GM23338 (cell line): Measurements from ENCODE around the gene SESN3. TPM values are rescaled to one million over a fixed set of nuclear protein-coding genes. Genes with fewer than 3 reads are reported as not detected.

Experiments used
- ATAC-seq: fragments of 200-7000 bp; cut with Tn5 transposase; 3 replicates; pipeline ENCODE4 v1.9.1; 2020
- DNase-seq: peaks from one replicate; pipeline ENCODE4 v3.0.0-alpha.2; 2015; ENCODE audit warnings: low spot score
- H2AFZ ChIP-seq: fragments of 200-600 bp; sonication (generic); 2 replicates; pipeline ENCODE4 v1.8.0; 2016; ENCODE audit warnings: antibody characterized with exemption, mild to moderate bottlenecking, moderate library complexity
- H3F3A ChIP-seq: fragments of 200-600 bp; sonication (generic); replicated peaks from 2 replicates; pipeline ENCODE4 v1.8.0; 2017; ENCODE audit warnings: antibody characterized with exemption, mixed run types, low read depth
- H3K27ac ChIP-seq: fragments of 200-600 bp; sonication (generic); 2 replicates; pipeline ENCODE4 v1.6.1; 2016; ENCODE audit warnings: low read depth
- H3K27me3 ChIP-seq: fragments of 200-600 bp; sonication (generic); 2 replicates; pipeline ENCODE4 v1.8.0; 2016; ENCODE audit warnings: mild to moderate bottlenecking, mixed run types, moderate library complexity; ENCODE audit not compliant: insufficient read depth
- H3K36me3 ChIP-seq: fragments of 200-600 bp; sonication (generic); 2 replicates; pipeline ENCODE4 v1.8.0; 2016; ENCODE audit warnings: mild to moderate bottlenecking; ENCODE audit not compliant: insufficient read depth
- H3K4me1 ChIP-seq: fragments of 200-600 bp; sonication (generic); 2 replicates; pipeline ENCODE4 v1.8.0; 2016; ENCODE audit warnings: mild to moderate bottlenecking, moderate library complexity; ENCODE audit not compliant: insufficient read depth
- H3K4me2 ChIP-seq: fragments of 200-600 bp; sonication (generic); 2 replicates; pipeline ENCODE4 v1.7.1; 2017; ENCODE audit warnings: mixed run types
- H3K4me3 ChIP-seq: fragments of 200-600 bp; sonication (generic); 2 replicates; pipeline ENCODE4 v1.6.1; 2016; ENCODE audit warnings: mixed run types
- H3K79me2 ChIP-seq: fragments of 200-600 bp; sonication (generic); replicated peaks from 2 replicates; pipeline ENCODE4 v1.8.0; 2017; ENCODE audit warnings: mild to moderate bottlenecking; ENCODE audit not compliant: insufficient read depth
- H3K9me2 ChIP-seq: fragments of 200-600 bp; sonication (generic); 2 replicates; pipeline ENCODE4 v1.8.0; 2017; ENCODE audit not compliant: insufficient read depth
- H4K20me1 ChIP-seq: fragments of 200-600 bp; sonication (generic); replicated peaks from 2 replicates; pipeline ENCODE4 v1.8.0; 2017; ENCODE audit warnings: mild to moderate bottlenecking; ENCODE audit not compliant: insufficient read depth
- H3K27ac Mint-ChIP-seq: 2 replicates; pipeline ENCODE4 v1.8.0; 2020; ENCODE audit warnings: inconsistent platforms, mild to moderate bottlenecking, moderate library complexity, mixed read lengths
- H3K27me3 Mint-ChIP-seq: 3 replicates; pipeline ENCODE4 v1.8.0; 2022; ENCODE audit warnings: low read depth, mild to moderate bottlenecking, moderate library complexity, mixed read lengths, inconsistent platforms; ENCODE audit not compliant: insufficient read depth, poor library complexity
- H3K36me3 Mint-ChIP-seq: 3 replicates; pipeline ENCODE4 v1.8.0; 2021; ENCODE audit warnings: low read depth, mild to moderate bottlenecking, inconsistent platforms, moderate library complexity, mixed read lengths
- H3K4me1 Mint-ChIP-seq: 3 replicates; pipeline ENCODE4 v1.8.0; 2020; ENCODE audit warnings: mild to moderate bottlenecking, inconsistent platforms, mixed read lengths
- H3K4me3 Mint-ChIP-seq: 3 replicates; pipeline ENCODE4 v1.8.0; 2021; ENCODE audit warnings: moderate library complexity, mild to moderate bottlenecking, inconsistent platforms, mixed read lengths
- H3K9me3 Mint-ChIP-seq: 3 replicates; pipeline ENCODE4 v1.8.0; 2020; ENCODE audit warnings: moderate library complexity, mild to moderate bottlenecking, inconsistent platforms, mixed read lengths
- CREB1 ChIP-seq: fragments of 250-450 bp; sonication (Bioruptor Pico); IDR thresholded peaks from 2 replicates; pipeline ENCODE4 v1.5.0; 2020; ENCODE audit warnings: low read depth, mild to moderate bottlenecking, moderate library complexity
- EZH2 ChIP-seq: fragments of 200-600 bp; sonication (generic); IDR thresholded peaks from one replicate; pipeline ENCODE4 v1.8.0; 2017; ENCODE audit warnings: antibody characterized with exemption, mild to moderate bottlenecking, low read depth; ENCODE audit not compliant: unreplicated experiment
- EZH2phosphoT487 ChIP-seq: fragments of 200-600 bp; sonication (generic); IDR thresholded peaks from one replicate; pipeline ENCODE4 v1.8.1; 2018; ENCODE audit warnings: antibody characterized with exemption; ENCODE audit not compliant: unreplicated experiment
- JUNB ChIP-seq: IDR thresholded peaks from one replicate; pipeline ENCODE4 v1.6.1; 2016; ENCODE audit warnings: antibody characterized with exemption; ENCODE audit not compliant: unreplicated experiment
- NANOG ChIP-seq: IDR thresholded peaks from 2 replicates; pipeline ENCODE4 v1.6.1; 2016; ENCODE audit warnings: antibody characterized with exemption, borderline replicate concordance
- ZNF114 ChIP-seq: fragments of 250-450 bp; sonication (Bioruptor Pico); IDR thresholded peaks from 2 replicates; pipeline ENCODE4 v1.5.0; 2020; ENCODE audit warnings: mild to moderate bottlenecking, moderate library complexity
- ZNF331 ChIP-seq: fragments of 250-450 bp; sonication (Bioruptor Pico); IDR thresholded peaks from 2 replicates; pipeline ENCODE4 v1.5.0; 2020; ENCODE audit warnings: low read depth, mild to moderate bottlenecking, moderate library complexity
- polyA plus RNA-seq: library from polyadenylated mRNA; unstranded; fragments of >200 nt; fragmentation: Nextera tagmentation; extraction: Ambion mirVana; gene quantifications from 2 replicates; pipeline ENCODE4 v1.2.1, GENCODE V29; 2016
- total RNA-seq: library from RNA; depleted of rRNA; stranded (reverse); fragments of >200 nt; shearing (Covaris generic); gene quantifications from 2 replicates; pipeline ENCODE4 v1.2.3, GENCODE V29; 2014
- TF ChIP-seq, protein P1 (sequence below), 2 experiments: fragments of 200-600 bp in 1 of 2; sonication (generic) in 1 of 2; conservative IDR thresholded peaks; 2 replicates each; pipeline versions ENCODE4 v1.5.1 to v1.6.1; 2016 to 2017; ENCODE audit warnings: antibody characterized with exemption in 2 of 2, low read depth in 2 of 2, mild to moderate bottlenecking in 2 of 2, moderate library complexity in 1 of 2
- TF ChIP-seq, protein P2 (sequence below): IDR thresholded peaks from 2 replicates; pipeline ENCODE4 v1.6.1; 2016; ENCODE audit warnings: antibody characterized with exemption
- TF ChIP-seq, protein P3 (sequence below): IDR thresholded peaks from one replicate; pipeline ENCODE4 v1.6.1; 2018; ENCODE audit warnings: antibody characterized with exemption; ENCODE audit not compliant: unreplicated experiment

SESN3 gene
- total and polyA plus RNA-seq, 2 experiments from 2014 or later: 5.5 to 30.5 TPM

DNA sequence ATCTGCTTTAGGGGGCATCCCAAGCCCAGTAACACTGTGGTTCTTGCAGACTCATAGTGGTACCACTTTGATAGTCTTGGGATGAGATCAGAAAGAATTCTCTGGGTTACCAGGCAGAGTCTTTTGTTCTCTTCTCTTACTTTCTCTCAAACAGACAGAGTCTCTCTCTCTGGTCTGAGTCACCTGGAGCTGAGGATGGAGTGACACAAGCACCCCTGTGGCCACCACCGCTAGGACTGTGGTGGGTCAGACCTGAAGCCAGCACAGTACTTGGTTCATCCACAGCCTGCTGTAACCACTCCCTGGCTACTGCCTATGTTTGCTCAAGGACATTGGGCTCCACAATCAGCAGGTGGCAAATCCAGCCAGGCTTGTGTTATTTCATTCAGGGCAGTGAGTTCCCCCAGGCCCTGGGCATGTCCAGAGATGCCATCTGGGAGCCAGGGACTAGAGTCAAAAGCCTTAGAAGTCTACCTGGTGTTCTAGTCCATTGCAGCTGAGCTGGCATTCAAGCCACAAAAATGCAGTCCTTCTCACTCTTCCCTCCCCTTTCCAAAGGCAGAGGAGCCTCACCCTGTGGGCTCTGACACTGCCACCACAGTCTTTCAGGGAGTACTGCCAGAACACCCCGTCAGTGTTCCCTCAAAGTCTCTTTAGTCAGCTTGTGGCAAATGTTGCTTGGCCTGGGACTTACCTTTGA, 111.5 kb downstream of the SESN3 start (continued):
- TF ChIP-seq, protein P1, sequence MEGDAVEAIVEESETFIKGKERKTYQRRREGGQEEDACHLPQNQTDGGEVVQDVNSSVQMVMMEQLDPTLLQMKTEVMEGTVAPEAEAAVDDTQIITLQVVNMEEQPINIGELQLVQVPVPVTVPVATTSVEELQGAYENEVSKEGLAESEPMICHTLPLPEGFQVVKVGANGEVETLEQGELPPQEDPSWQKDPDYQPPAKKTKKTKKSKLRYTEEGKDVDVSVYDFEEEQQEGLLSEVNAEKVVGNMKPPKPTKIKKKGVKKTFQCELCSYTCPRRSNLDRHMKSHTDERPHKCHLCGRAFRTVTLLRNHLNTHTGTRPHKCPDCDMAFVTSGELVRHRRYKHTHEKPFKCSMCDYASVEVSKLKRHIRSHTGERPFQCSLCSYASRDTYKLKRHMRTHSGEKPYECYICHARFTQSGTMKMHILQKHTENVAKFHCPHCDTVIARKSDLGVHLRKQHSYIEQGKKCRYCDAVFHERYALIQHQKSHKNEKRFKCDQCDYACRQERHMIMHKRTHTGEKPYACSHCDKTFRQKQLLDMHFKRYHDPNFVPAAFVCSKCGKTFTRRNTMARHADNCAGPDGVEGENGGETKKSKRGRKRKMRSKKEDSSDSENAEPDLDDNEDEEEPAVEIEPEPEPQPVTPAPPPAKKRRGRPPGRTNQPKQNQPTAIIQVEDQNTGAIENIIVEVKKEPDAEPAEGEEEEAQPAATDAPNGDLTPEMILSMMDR (conservative IDR thresholded peaks at IDR 0.05; ENCODE audit: low read depth in 2 of 2): no peak
- TF ChIP-seq, protein P2, sequence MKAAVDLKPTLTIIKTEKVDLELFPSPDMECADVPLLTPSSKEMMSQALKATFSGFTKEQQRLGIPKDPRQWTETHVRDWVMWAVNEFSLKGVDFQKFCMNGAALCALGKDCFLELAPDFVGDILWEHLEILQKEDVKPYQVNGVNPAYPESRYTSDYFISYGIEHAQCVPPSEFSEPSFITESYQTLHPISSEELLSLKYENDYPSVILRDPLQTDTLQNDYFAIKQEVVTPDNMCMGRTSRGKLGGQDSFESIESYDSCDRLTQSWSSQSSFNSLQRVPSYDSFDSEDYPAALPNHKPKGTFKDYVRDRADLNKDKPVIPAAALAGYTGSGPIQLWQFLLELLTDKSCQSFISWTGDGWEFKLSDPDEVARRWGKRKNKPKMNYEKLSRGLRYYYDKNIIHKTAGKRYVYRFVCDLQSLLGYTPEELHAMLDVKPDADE: no peak
- no peak for TF ChIP-seq JUNB
- no peak for TF ChIP-seq EZH2phosphoT487
- no peak for TF ChIP-seq ZNF331 (CRISPR knock-in tag)
- TF ChIP-seq, protein P3, sequence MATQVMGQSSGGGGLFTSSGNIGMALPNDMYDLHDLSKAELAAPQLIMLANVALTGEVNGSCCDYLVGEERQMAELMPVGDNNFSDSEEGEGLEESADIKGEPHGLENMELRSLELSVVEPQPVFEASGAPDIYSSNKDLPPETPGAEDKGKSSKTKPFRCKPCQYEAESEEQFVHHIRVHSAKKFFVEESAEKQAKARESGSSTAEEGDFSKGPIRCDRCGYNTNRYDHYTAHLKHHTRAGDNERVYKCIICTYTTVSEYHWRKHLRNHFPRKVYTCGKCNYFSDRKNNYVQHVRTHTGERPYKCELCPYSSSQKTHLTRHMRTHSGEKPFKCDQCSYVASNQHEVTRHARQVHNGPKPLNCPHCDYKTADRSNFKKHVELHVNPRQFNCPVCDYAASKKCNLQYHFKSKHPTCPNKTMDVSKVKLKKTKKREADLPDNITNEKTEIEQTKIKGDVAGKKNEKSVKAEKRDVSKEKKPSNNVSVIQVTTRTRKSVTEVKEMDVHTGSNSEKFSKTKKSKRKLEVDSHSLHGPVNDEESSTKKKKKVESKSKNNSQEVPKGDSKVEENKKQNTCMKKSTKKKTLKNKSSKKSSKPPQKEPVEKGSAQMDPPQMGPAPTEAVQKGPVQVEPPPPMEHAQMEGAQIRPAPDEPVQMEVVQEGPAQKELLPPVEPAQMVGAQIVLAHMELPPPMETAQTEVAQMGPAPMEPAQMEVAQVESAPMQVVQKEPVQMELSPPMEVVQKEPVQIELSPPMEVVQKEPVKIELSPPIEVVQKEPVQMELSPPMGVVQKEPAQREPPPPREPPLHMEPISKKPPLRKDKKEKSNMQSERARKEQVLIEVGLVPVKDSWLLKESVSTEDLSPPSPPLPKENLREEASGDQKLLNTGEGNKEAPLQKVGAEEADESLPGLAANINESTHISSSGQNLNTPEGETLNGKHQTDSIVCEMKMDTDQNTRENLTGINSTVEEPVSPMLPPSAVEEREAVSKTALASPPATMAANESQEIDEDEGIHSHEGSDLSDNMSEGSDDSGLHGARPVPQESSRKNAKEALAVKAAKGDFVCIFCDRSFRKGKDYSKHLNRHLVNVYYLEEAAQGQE: no peak

DNA sequence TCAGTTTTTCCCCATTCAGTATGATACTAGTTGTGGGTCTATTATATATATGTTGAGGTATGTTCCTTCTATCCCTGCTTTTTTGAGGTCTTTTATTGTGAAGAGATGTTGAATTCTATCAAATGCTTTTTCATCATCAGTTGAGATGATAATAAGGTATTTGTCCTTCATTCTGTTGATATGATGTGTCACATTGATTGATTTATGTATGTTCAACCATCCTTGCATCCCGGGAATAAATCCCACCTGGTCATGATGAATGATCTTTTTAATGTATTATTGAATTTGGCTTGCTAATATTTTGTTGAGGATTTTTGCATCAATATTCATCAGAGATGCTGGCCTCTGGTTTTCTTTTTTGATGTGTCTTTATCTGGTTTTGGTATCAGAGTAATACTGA, 115.4 kb downstream of the SESN3 start:
- no peak overlapping the region for H3K4me2 ChIP-seq
- H3K36me3 ChIP-seq: no peaks in the 10 kb centered on the region
- ATAC-seq (no peak), DNase-seq (no peak)
- Mint-ChIP-seq H3K27ac (no peak overlapping the region), H3K27me3 (peaks cover 1% of the 10 kb centered on the region), H3K36me3 (no peaks in the 10 kb centered on the region), H3K4me3 (no peak overlapping the region), H3K4me1 (no peaks in the 10 kb centered on the region), H3K9me3 (peaks cover 5% of the 10 kb centered on the region; the same call in 2 of the 3 replicates)
- no peak overlapping the region for H2AFZ ChIP-seq
- H3F3A ChIP-seq: no peaks in the 10 kb centered on the region
- H3K4me1 ChIP-seq: no peaks in the 10 kb centered on the region
- no peak overlapping the region for H3K4me3 ChIP-seq
- H3K27me3 ChIP-seq: no peaks in the 10 kb centered on the region
- 0 out of 2 replicates have a peak, but pooled peaks cover 4% of the 10 kb centered on the region for H3K9me2 ChIP-seq
- no peaks in the 10 kb centered on the region for H3K79me2 ChIP-seq
- H3K27ac ChIP-seq: no peak overlapping the region
- no peaks in the 10 kb centered on the region for H4K20me1 ChIP-seq
- no peak for TF ChIP-seq ZNF114 (CRISPR knock-in tag)
- TF ChIP-seq CREB1 (CRISPR knock-in tag): no peak
- TF ChIP-seq, protein P2: no peak
- TF ChIP-seq, protein P1 (conservative IDR thresholded peaks at IDR 0.05; ENCODE audit: low read depth in 2 of 2): no peak
- TF ChIP-seq EZH2: no peak
- no peak for TF ChIP-seq NANOG
